DND-41 (cell line): ENCODE results near the gene TGDS.

Source experiments
- ATAC-seq: fragments of 200-7000 bp; cut with Tn5 transposase; 3 replicates; pipeline ENCODE4 v1.9.1; 2021; ENCODE audit warnings: low read depth; ENCODE audit not compliant: insufficient read depth
- DNase-seq: peaks from one replicate; pipeline ENCODE4 v3.0.0-alpha.2; 2020
- H2AFZ ChIP-seq: 2 replicates; pipeline ENCODE4 v1.6.0; 2012; ENCODE audit warnings: low read depth, low read length
- H3K27ac ChIP-seq: 2 replicates; pipeline ENCODE4 v1.5.1; 2012; ENCODE audit warnings: low read length, inconsistent platforms
- H3K27me3 ChIP-seq: fragments of 200-600 bp; sonication (generic); 2 replicates; pipeline ENCODE4 v1.6.0; 2012; ENCODE audit warnings: low read length, mild to moderate bottlenecking, inconsistent platforms; ENCODE audit not compliant: insufficient read depth, poor library complexity
- H3K36me3 ChIP-seq: 2 replicates; pipeline ENCODE4 v1.5.1; 2012; ENCODE audit warnings: low read length, inconsistent platforms; ENCODE audit not compliant: insufficient read depth
- H3K4me1 ChIP-seq: 2 replicates; pipeline ENCODE4 v1.5.1; 2012; ENCODE audit warnings: mild to moderate bottlenecking, low read length; ENCODE audit not compliant: insufficient read depth
- H3K4me2 ChIP-seq: 2 replicates; pipeline ENCODE4 v1.6.0; 2012; ENCODE audit warnings: mild to moderate bottlenecking, moderate library complexity, low read length, inconsistent platforms; ENCODE audit not compliant: insufficient read depth
- H3K4me3 ChIP-seq, 2 experiments: fragments of 200-600 bp in 1 of 2; shearing (Covaris generic) in 1 of 2; 2 replicates each; pipeline ENCODE4 v1.5.1; 2012 to 2016; ENCODE audit warnings: inconsistent platforms in 2 of 2, low read length in 2 of 2, mild to moderate bottlenecking in 2 of 2, low read depth in 1 of 2, moderate library complexity in 1 of 2
- H3K79me2 ChIP-seq: 2 replicates; pipeline ENCODE4 v1.6.0; 2012; ENCODE audit warnings: low read length, inconsistent platforms; ENCODE audit not compliant: insufficient read depth
- H3K9ac ChIP-seq: 2 replicates; pipeline ENCODE4 v1.6.0; 2012; ENCODE audit warnings: low read depth, mild to moderate bottlenecking, inconsistent platforms, low read length, moderate library complexity
- H3K9me3 ChIP-seq: 2 replicates; pipeline ENCODE4 v1.5.1; 2012; ENCODE audit warnings: low read length, moderate library complexity, mild to moderate bottlenecking, inconsistent platforms; ENCODE audit not compliant: insufficient read depth, severe bottlenecking
- H4K20me1 ChIP-seq: 2 replicates; pipeline ENCODE4 v1.6.0; 2012; ENCODE audit warnings: low read length; ENCODE audit not compliant: insufficient read depth
- CTCF ChIP-seq: IDR thresholded peaks from 2 replicates; pipeline ENCODE4 v1.5.1; 2012; ENCODE audit warnings: borderline replicate concordance, low read length, moderate library complexity, mild to moderate bottlenecking; ENCODE audit not compliant: poor library complexity, severe bottlenecking; ENCODE audit errors: extremely low read depth
- EZH2 ChIP-seq: IDR thresholded peaks from 3 replicates; pipeline ENCODE4 v1.6.1; 2012; ENCODE audit warnings: borderline replicate concordance, low read depth, mild to moderate bottlenecking, moderate library complexity, low read length, inconsistent platforms; ENCODE audit not compliant: severe bottlenecking

The TGDS gene

GRCh38 chr13:94610475-94610874 lies 14.5 kb upstream of the TGDS start:
- H3K4me1 ChIP-seq: peaks cover 14% of the 10 kb centered on the region
- no peak for TF ChIP-seq EZH2
- TF ChIP-seq CTCF: no peak
- no peaks in the 10 kb centered on the region for H3K9me3 ChIP-seq
- H3K9ac ChIP-seq: no peak overlapping the region
- H2AFZ ChIP-seq: no peak overlapping the region
- H3K79me2 ChIP-seq: peaks cover 29% of the 10 kb centered on the region
- H3K4me3 ChIP-seq: no peak overlapping the region
- H3K4me2 ChIP-seq: no peak overlapping the region
- peaks cover 86% of the 10 kb centered on the region for H3K36me3 ChIP-seq
- H4K20me1 ChIP-seq: no peaks in the 10 kb centered on the region
- DNase-seq (no peak), ATAC-seq (no peak)
- no peaks in the 10 kb centered on the region for H3K27me3 ChIP-seq
- H3K27ac ChIP-seq: no peak overlapping the region

- ATAC-seq: no peak
- Histone ChIP-seq H3K4me2 (no peak overlapping the region), H3K4me3 (no peak overlapping the region), H4K20me1 (no peaks in the 10 kb centered on the region), H3K36me3 (peaks cover 81% of the 10 kb centered on the region), H2AFZ (no peak overlapping the region), H3K27me3 (no peaks in the 10 kb centered on the region), H3K79me2 (peaks cover 39% of the 10 kb centered on the region), H3K4me1 (peaks cover 25% of the 10 kb centered on the region), H3K9me3 (no peaks in the 10 kb centered on the region), H3K9ac (no peak overlapping the region), H3K27ac (no peak overlapping the region)
- no peak for DNase-seq
- TF ChIP-seq EZH2 (no peak), CTCF (no peak)
Measured at GRCh38 chr13:94609196-94609595, 13.2 kb upstream of the TGDS start.

DNA sequence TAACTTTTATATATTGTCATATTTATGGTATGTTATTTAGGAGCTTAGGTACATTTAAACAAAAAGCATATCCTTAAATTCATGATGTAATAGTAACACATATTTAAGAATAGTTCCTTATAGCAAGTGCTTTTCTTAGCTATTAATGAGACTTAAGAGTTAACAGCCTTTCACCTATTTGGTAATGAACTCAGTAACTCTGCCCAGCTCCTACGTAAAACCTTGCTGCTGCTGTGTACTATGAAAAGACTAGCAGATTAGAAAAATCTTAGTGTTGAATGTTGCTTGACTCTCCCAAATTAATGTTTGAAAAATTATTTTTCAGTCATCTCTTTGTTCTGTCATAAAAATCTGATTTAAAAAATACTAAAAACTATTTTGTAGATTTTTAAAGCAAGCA lies 12.6 kb upstream of the TGDS start:
- H4K20me1 ChIP-seq: no peaks in the 10 kb centered on the region
- peaks cover 45% of the 10 kb centered on the region for H3K79me2 ChIP-seq
- H3K9ac ChIP-seq: no peak overlapping the region
- peaks cover 30% of the 10 kb centered on the region for H3K4me1 ChIP-seq
- no peak overlapping the region for H3K4me2 ChIP-seq
- DNase-seq: no peak
- H3K27ac ChIP-seq: no peak overlapping the region
- no peak overlapping the region for H2AFZ ChIP-seq
- no peak for ATAC-seq
- TF ChIP-seq EZH2 (no peak), CTCF (no peak)
- no peak overlapping the region for H3K4me3 ChIP-seq
- H3K36me3 ChIP-seq: peaks cover 76% of the 10 kb centered on the region
- no peaks in the 10 kb centered on the region for H3K9me3 ChIP-seq
- no peaks in the 10 kb centered on the region for H3K27me3 ChIP-seq

- H2AFZ ChIP-seq: no peak overlapping the region
- ATAC-seq (no peak), DNase-seq (no peak)
- H3K27ac ChIP-seq: no peak overlapping the region
- H3K27me3 ChIP-seq: no peaks in the 10 kb centered on the region
- H3K4me2 ChIP-seq: peak overlapping the region; percentile 35; the same call in 1 of the 2 replicates
- peaks cover 36% of the 10 kb centered on the region for H3K4me1 ChIP-seq
- H3K9me3 ChIP-seq: no peaks in the 10 kb centered on the region
- H3K4me3 ChIP-seq: no peak overlapping the region
- H4K20me1 ChIP-seq: no peaks in the 10 kb centered on the region
- H3K36me3 ChIP-seq: peaks cover 73% of the 10 kb centered on the region
- TF ChIP-seq EZH2 (no peak), CTCF (no peak)
- H3K9ac ChIP-seq: no peak overlapping the region
- peaks cover 51% of the 10 kb centered on the region for H3K79me2 ChIP-seq
Measured at GRCh38 chr13:94607939-94608338, 12.0 kb upstream of the TGDS start.
